ENCODE measurements around the gene EVL.

- TF ChIP-seq CTCF (IDR thresholded peaks at IDR 0.05; ENCODE audit: extremely low read depth in 1 of 2, insufficient read depth in 1 of 2, low read depth in 1 of 2, low read length in 2 of 2) (no peak), POLR2AphosphoS5 (IDR thresholded peaks at IDR 0.05; ENCODE audit: insufficient read depth, low read depth, low read length) (no peak), EZH2 (IDR thresholded peaks at IDR 0.05; ENCODE audit: borderline replicate concordance, low read depth, low read length, severe bottlenecking) (no peak), MAX (IDR thresholded peaks at IDR 0.05; ENCODE audit: insufficient read depth, insufficient read length) (no peak), GATA2 (IDR thresholded peaks at IDR 0.05; ENCODE audit: insufficient read depth, insufficient read length, low read depth, low read length) (no peak), MYC (IDR thresholded peaks at IDR 0.05; ENCODE audit: low read depth, low read length) (no peak), POLR2A (IDR thresholded peaks at IDR 0.05; ENCODE audit: low read depth, low read length) (no peak), FOS (IDR thresholded peaks at IDR 0.05; ENCODE audit: borderline replicate concordance, insufficient read depth, low read length) (no peak)
Observed at GRCh38 chr14:100098171-100098570, 32.9 kb downstream of the EVL start.

Data from endothelial cell of umbilical vein (primary cell).